NCI-H748 (cell line): ENCODE measurements around the gene SERPINB5.

ENCODE experiments used
- DNase-seq: peaks from one replicate; lab custom pipeline; 2025; ENCODE audit not compliant: unreplicated experiment; lab: John Stamatoyannopoulos, UW

Gene SERPINB5

DNA sequence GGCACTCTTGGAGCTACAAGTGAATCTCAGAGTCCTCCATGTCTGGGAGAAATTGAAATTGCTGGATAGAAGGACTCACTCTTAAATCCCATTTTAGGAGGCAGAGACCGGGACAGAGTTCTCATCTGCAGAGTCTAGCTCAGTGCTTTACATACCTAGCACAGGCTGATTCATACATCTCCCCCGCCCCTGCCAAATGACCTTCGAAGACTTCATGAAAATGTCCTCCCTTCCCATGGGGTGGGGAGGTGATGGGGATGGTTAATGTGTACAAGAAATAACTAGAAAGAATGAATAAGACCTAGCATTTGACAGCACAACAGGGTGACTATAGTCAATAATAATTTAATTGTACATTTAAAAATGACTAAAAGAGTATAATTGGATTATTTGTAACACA lies 8.2 kb upstream of the SERPINB5 start:
- no peak for DNase-seq

DNA sequence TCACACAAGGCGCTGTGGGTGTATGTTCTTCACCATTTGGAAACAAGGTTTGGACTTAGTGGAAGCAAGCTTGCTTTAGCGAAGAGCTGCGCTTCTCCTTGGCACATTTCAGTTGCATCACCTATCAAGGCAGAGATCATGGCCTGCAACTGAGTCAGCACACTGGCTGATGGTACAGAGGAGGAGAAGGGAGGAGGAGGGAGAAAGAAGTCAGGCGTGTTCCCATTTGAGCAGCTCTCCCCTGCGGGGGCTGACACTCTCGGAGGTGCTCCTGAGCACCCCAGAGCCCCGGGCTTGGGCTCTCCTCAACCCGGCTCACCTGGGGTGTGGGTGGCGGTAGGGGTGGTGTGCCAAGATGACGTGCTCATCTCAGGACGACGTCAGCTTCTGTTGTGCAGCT lies 6.0 kb upstream of the SERPINB5 start:
- no peak for DNase-seq

DNA sequence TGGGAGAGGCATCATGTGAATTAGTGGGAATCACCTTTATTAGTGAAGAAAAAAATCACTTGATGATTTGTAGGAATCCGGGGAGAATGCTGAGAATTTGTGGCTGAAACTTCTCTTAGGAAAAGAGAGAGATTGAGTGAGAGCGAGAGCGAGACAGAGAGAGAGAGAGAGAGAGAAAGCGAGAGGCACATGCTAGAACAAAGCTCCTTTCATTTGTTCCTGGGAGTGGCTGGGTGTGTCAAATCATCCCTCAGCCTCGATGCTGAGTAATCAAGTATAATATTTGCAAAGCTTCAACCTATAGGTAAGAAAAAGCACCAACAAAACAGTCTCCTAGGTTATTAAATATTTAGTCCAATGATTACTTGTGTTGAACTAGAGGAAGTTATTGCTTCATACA lies 4.4 kb upstream of the SERPINB5 start:
- DNase-seq, result peak; percentile 75

GRCh38 chr18:63477200-63477599 lies 442 bp downstream of the SERPINB5 start:
- DNase-seq, result no peak

GRCh38 chr18:63477968-63478367 lies 1.2 kb downstream of the SERPINB5 start:
- no peak for DNase-seq

- DNase-seq, result no peak
Observed at GRCh38 chr18:63479826-63480225, 3.1 kb downstream of the SERPINB5 start.

DNA sequence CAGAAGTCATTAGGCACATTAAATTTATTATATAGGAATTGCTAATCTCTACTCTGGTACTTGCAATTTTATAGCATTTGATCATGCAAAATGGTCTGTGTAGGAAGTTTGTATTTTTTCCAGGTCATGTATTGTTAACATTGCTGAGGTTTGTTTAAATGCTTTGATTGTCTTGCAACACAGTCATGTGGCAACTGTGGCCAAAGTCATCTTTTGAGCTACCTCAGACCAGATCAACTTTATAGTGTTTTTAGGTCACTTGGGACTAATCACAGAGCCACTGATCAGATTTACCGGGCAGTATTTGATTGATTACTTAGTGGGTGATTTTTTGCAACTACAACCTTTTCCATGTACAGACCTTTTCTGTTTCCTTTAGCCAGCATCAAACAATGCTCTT lies 3.7 kb downstream of the SERPINB5 start:
- no peak for DNase-seq

DNA sequence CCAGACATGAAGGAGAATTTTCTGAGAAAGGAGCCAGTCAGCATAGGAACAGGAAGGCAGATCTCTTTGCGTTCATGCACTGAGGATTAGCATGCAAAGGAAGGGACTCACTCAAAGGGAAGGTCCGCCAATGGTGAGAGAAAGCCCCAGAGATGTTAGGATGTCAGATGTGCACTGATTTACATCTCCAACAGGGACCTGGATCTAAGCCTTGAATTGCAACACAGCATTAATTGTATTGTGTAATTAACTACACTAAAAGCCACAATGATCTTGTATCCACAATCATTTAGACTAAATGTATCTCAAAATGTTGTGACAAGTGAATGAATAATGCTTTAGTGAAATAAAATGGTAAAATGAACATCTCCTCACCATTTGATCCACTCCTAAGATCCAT lies 4.2 kb downstream of the SERPINB5 start:
- no peak for DNase-seq

GRCh38 chr18:63487676-63488075 lies 10.9 kb downstream of the SERPINB5 start:
- DNase-seq, result no peak

DNA sequence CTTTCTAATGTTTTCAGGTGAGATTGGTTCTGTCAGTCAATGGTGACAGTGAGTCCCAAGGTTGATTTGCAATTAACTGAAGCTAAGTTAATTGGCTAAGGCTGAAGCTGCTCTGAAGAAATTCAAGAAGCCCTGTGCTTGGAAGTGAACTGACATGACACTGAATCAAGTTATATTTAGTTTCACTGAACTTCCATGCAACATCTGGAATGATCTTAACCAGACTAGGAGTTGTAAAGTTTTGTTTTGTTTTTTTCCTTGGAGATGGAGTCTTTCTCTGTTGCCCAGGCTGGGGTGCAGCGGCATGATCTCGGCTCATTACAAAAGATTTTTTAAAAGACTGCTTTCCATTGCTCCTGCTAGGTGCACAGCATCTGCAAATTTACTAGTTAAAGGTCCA lies 11.4 kb downstream of the SERPINB5 start:
- DNase-seq, result no peak

DNA sequence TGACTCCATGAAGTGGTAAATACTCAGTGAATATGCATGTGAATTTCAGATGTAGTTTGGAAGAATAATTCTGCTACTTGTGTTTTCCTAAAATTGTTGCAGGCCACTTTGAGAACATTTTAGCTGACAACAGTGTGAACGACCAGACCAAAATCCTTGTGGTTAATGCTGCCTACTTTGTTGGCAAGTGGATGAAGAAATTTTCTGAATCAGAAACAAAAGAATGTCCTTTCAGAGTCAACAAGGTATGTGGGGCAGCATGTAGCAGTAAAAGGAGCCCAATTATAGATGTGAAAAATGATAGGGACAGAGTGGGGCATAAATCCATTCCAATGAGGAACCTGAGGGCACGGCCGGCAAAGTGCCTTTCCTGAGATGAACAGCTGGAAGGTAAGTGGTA lies 16.1 kb downstream of the SERPINB5 start:
- no peak for DNase-seq

DNA sequence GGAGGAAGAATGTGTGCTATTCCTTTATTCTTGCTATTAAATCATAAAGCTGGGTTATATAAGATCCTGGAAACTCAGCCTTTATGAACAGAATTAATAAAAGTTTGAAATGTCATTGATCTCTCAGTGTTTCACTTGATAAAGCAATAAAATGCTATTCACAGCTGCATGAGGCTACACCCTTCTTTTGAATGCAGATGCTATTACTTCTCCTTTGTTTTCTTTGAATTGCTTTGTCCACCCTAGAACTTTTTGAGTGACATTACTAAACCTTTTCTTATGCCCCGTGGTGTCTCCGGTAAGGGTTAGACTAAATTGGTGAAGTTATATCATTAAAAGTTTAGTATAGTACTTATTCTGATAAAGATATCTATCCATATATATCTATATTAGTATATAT lies 18.9 kb downstream of the SERPINB5 start:
- no peak for DNase-seq

GRCh38 chr18:63505566-63506335 lies 29.0 kb downstream of the SERPINB5 start:
- DNase-seq, result peak; percentile 33

DNA sequence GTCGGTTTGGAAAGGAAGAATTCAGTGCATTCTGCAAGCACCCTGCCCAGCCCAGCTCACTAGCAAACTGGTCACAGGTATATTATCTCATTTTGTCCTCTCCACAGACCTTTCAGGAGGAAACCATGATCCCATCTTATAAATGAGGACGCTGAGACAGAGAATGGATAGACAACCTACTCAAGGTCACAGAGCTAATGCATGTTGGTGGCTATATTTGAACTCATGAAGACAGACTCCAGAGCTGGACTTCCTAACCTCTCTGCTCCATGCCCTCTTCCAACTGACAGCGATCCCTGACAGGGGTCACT lies 29.5 kb downstream of the SERPINB5 start:
- DNase-seq, result no peak

DNA sequence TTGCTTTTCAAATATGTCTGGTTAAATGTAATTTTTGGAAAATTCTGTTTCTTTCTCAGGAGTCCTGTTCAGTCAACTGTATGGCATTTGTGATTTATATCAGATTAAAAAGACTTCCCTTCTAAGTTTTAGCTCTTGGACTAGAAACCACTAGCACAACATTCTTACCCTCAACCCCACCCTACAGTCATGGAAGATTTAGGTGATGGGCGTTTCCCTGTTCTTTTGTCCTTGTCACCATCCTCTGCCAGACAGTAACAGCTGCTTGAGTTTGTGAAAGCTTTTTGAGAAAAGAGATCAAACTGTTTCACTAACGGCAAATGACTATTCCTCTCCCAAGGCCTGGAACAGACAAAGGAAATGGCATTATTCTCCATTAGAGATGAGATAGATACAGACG lies 31.8 kb downstream of the SERPINB5 start:
- no peak for DNase-seq

DNA sequence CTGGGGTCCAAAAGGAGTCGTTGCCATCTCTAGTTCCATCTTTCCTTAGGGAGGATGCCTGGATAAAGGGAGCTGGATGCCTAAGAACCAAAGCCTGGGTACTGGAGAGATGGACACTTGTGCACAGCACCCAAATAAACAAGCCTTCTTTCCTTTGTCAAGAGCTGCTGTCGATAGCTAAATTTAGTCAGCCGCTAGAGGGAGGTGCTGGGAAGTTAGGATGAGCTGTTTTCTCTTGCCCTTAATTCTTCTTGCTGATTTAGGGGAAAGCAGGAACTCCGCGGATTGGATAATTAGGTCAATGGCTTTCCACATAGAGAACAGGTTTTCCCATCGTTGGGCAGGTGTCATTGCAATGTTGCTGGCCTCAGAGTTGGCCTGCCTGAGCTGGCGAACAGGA lies 34.5 kb downstream of the SERPINB5 start:
- peak; percentile 90 for DNase-seq

DNA sequence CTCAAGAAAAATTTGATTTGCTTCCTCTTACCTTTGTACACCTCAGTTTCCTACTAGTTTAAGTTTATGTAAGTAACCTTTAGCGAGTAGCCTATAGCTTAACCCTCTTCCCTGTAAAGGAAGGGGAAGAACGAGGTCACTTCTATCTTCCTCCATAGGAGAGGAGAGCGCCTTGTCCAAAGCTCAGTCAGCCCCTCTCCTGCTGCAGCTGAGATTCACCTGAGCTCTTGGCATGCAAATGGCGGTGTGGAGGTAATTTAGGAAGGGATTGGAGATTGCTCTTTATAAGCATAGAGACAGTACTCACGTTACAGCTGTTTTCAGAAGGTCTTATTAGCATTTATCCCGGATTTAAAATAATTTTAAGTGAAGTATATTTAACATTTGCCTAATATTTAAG lies 37.6 kb downstream of the SERPINB5 start:
- peak; percentile 13 for DNase-seq

DNA sequence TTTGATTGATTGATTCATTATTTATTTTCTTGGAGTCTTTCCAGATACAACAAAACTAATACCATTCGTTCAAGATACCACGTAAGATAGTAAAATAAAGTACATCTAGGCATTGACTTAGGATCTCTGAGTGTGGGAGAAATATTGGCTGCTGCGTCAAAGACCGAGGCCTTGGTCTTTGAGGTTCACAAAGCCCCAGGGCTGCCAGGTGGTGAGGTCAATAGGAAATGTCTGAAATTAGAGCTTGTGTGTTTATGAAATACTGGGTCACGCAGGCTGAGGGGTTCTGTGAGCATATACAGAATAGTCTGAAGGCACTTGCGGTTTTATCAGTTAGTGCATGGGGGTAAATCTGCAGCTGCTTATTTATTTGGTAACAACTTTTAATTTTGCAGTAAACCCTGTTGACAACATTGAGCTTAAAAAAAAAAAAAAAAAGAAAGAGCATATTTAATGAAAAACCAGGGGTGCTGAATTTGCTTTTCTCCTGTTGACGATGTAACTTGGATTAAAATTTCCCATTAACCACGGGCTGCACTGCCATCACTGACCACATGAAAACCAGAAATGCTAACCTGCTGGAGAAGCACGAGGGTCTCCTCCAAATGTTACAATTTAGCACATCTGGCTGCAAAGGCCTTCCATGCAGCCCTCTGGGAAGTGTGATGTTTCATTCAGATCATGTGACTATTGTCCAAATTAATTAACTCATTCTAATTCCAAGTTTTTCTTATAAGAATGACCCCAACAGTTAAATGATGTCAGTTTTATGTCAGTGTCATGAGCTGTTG lies 38.3 kb downstream of the SERPINB5 start:
- no peak for DNase-seq

GRCh38 chr18:63515801-63516200 lies 39.0 kb downstream of the SERPINB5 start:
- no peak for DNase-seq

GRCh38 chr18:63518178-63519012 lies 41.6 kb downstream of the SERPINB5 start:
- peak; percentile 84 for DNase-seq

GRCh38 chr18:63520053-63520685 lies 43.4 kb downstream of the SERPINB5 start:
- no peak for DNase-seq
